HEK293T (cell line): ENCODE measurements around the gene ZCCHC7.
"Not testable (repeated sequence)": the region's sequence is repeated elsewhere in the genome, so short reads cannot be mapped to it uniquely, and the experiment has no call there.

Experiments used
- CTCF ChIA-PET: fragments of 350-600 bp; formaldehyde crosslinking; extraction: SDS; loops from one replicate; lab custom pipeline; 2021; ENCODE audit warnings: antibody characterized with exemption, inconsistent platforms; lab: Yijun Ruan, JAX
- POLR2A ChIA-PET: fragments of 350-600 bp; formaldehyde crosslinking; extraction: SDS; loops from one replicate; lab custom pipeline; 2020; ENCODE audit warnings: antibody characterized with exemption, inconsistent platforms; lab: Yijun Ruan, JAX
- DNase-seq: peaks from one replicate; pipeline ENCODE4 v3.0.0; 2012; ENCODE audit warnings: mixed read lengths; ENCODE audit errors: extremely low spot score
- ARNT ChIP-seq: fragments of 450-650 bp; IDR thresholded peaks from 2 replicates; pipeline ENCODE4 v1.6.1; 2017; ENCODE audit warnings: mild to moderate bottlenecking
- BHLHE40 ChIP-seq: fragments of 450-650 bp; IDR thresholded peaks from 2 replicates; pipeline ENCODE4 v1.6.1; 2016; ENCODE audit warnings: mild to moderate bottlenecking, moderate library complexity, borderline replicate concordance
- CTBP1 ChIP-seq: fragments of 450-650 bp; IDR thresholded peaks from 2 replicates; pipeline ENCODE4 v1.6.1; 2016; ENCODE audit warnings: borderline replicate concordance
- ELF4 ChIP-seq: fragments of 450-650 bp; IDR thresholded peaks from 2 replicates; pipeline ENCODE4 v1.6.1; 2017; ENCODE audit warnings: antibody characterized with exemption
- FOXA1 ChIP-seq: fragments of 450-650 bp; IDR thresholded peaks from 2 replicates; pipeline ENCODE4 v1.6.1; 2016; ENCODE audit warnings: mild to moderate bottlenecking
- FOXK2 ChIP-seq: fragments of 450-650 bp; IDR thresholded peaks from 2 replicates; pipeline ENCODE4 v1.6.1; 2016; ENCODE audit warnings: mild to moderate bottlenecking
- FOXM1 ChIP-seq: fragments of 450-650 bp; IDR thresholded peaks from 2 replicates; pipeline ENCODE4 v1.6.1; 2017; ENCODE audit warnings: mild to moderate bottlenecking, borderline replicate concordance
- HDGF ChIP-seq: fragments of 450-650 bp; IDR thresholded peaks from 2 replicates; pipeline ENCODE4 v1.6.1; 2017; ENCODE audit warnings: antibody characterized with exemption, borderline replicate concordance
- L3MBTL2 ChIP-seq: fragments of 450-650 bp; conservative IDR thresholded peaks from 2 replicates; pipeline ENCODE4 v1.6.1; 2016; ENCODE audit warnings: mild to moderate bottlenecking
- LEF1 ChIP-seq: fragments of 450-650 bp; IDR thresholded peaks from 2 replicates; pipeline ENCODE4 v1.6.1; 2017; ENCODE audit warnings: mild to moderate bottlenecking, borderline replicate concordance
- NFRKB ChIP-seq: fragments of 450-650 bp; IDR thresholded peaks from 2 replicates; pipeline ENCODE4 v1.6.1; 2016; ENCODE audit warnings: mild to moderate bottlenecking, moderate library complexity
- SP1 ChIP-seq: fragments of 450-650 bp; IDR thresholded peaks from 2 replicates; pipeline ENCODE4 v1.6.1; 2017
- SUZ12 ChIP-seq: fragments of 450-650 bp; IDR thresholded peaks from 2 replicates; pipeline ENCODE4 v1.6.1; 2016; ENCODE audit warnings: mild to moderate bottlenecking
- TARDBP ChIP-seq: fragments of 450-650 bp; IDR thresholded peaks from 2 replicates; pipeline ENCODE4 v1.6.1; 2016
- ZNF384 ChIP-seq: fragments of 450-650 bp; IDR thresholded peaks from 2 replicates; pipeline ENCODE4 v1.6.1; 2016
- TF ChIP-seq, protein P1 (sequence below): fragments of 450-650 bp; IDR thresholded peaks from 2 replicates; pipeline ENCODE4 v1.6.1; 2016

ZCCHC7 gene

DNA sequence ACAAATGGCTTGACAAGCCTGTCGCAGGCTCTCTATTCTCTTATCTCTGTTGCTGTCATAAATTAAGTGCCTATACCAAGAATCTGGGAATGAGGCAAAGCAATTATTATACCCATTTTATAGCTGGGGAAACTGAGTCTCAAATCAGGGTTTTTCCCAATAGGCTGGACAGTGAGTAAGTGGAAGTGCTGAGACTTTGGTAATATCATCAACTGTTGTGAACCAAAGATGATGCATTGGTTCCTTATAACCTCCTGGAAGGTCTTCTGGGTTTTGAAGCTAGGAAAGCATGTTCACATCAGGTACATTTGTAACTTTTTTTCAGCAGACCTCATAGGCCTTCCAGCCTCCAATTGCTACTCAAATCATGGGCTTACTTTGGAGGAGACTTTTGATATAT lies 25.6 kb upstream of the ZCCHC7 start:
- CTCF ChIA-PET, result no interaction called here
- no peak for DNase-seq
- no peak for TF ChIP-seq FOXK2
- no peak for TF ChIP-seq CTBP1
- TF ChIP-seq ARNT, result no peak
- POLR2A ChIA-PET, result no interaction called here

DNA sequence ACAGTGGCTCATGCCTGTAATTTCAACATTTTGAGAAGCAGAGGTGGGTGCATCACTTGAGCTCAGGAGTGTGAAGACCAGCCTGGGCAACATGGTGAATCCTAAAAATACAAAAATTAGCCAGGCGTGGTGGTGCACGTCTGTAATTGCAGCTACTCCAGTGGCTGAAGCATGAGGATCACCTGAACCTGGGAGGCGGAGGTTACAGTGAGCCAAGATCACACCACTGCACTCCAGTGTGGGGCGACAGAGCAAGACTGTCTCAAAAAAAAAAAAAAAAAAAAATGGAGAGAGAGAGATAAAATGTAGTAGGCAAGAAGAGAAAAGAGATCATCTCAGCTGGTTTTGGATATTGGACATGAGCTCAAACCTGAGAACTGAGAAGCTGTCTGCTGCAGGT lies 23.7 kb upstream of the ZCCHC7 start:
- ChIA-PET POLR2A (interaction anchor here (1.2 kb wide), 1 partner anchor 23 kb away, joined by 4 read pairs; the partner anchor contains the start of gene ZCCHC7), CTCF (no interaction called here)
- TF ChIP-seq NFRKB, result no peak
- no peak for TF ChIP-seq CTBP1
- no peak for TF ChIP-seq FOXM1
- DNase-seq, result no peak

DNA sequence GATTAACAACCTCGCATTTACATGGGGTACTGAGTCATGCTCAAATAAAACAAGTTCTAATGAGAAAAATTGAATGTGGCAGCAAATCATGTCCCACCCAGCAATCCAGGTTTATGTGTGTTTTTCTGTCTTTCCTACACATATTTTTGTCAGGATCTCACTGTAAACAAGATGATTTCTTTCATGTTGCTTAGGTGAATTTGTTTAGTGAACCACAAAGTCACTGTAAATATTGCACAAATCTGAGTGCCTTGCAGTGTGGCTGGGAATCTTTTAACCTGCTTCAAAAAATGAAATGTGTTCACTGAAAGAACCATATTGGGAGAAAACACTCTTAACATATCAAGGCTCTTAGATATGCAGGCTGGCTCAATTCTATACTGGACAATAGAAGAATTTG lies 23.1 kb upstream of the ZCCHC7 start:
- ChIA-PET POLR2A (interaction anchor here (1.2 kb wide), 1 partner anchor 23 kb away, joined by 4 read pairs; the partner anchor contains the start of gene ZCCHC7), CTCF (no interaction called here)
- TF ChIP-seq, protein P1, sequence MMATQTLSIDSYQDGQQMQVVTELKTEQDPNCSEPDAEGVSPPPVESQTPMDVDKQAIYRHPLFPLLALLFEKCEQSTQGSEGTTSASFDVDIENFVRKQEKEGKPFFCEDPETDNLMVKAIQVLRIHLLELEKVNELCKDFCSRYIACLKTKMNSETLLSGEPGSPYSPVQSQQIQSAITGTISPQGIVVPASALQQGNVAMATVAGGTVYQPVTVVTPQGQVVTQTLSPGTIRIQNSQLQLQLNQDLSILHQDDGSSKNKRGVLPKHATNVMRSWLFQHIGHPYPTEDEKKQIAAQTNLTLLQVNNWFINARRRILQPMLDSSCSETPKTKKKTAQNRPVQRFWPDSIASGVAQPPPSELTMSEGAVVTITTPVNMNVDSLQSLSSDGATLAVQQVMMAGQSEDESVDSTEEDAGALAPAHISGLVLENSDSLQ, result no peak
- no peak for TF ChIP-seq LEF1
- no peak for TF ChIP-seq SP1
- TF ChIP-seq BHLHE40, result no peak
- TF ChIP-seq TARDBP, result no peak
- no peak for TF ChIP-seq ZNF384
- TF ChIP-seq FOXM1, result no peak
- TF ChIP-seq CTBP1, result no peak
- no peak for TF ChIP-seq FOXK2
- no peak for TF ChIP-seq L3MBTL2
- no peak for TF ChIP-seq NFRKB
- no peak for TF ChIP-seq ELF4
- no peak for TF ChIP-seq ARNT
- no peak for TF ChIP-seq SUZ12
- TF ChIP-seq HDGF, result no peak
- TF ChIP-seq FOXA1, result no peak
- DNase-seq, result no peak

DNA sequence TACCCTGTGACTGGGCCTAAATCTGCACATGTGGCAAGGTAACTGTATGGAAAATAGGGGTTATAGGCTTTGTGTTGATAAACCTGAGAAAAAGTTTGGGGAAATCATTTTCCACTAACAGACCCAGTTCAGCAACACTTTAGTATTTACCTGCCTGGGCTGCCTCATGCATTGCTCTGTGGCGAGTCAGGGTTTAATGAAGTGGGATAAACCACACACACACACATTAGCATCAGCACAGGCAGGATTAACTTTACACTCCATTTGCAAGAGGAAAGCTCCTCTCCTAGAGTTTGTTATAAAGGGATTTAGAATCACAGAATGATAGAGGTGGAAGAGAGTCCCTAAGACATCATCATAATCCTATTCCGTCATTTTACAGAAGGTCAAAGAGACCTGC lies 20.0 kb upstream of the ZCCHC7 start:
- ChIA-PET CTCF (interaction anchor here (0.7 kb wide), 1 partner anchor 157 kb away, joined by 3 read pairs; no protein-coding TSS in a partner anchor), POLR2A (no interaction called here)
- no peak for DNase-seq
- TF ChIP-seq L3MBTL2 (no peak), ZNF384 (no peak)

DNA sequence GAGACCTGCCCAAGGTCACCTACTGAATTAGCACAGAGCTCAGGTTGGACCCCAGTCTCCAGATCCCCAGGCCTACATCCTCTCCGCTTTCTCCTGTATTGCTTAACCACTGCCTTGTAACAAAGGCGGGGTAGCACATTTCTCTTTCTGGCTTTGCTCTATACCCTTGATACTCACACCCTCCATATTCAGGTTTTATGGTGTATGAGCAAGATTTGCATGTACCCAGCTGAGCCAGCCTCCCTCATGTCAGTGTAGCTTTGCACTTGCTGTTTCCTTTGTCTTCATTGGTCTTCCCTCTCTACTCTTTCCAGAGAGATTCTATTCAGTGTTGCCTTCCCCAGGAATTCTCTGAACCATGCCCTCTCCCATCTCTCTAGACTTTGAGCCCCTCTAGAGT lies 19.6 kb upstream of the ZCCHC7 start:
- TF ChIP-seq ZNF384, result no peak
- no peak for TF ChIP-seq CTBP1
- ChIA-PET POLR2A (no interaction called here), CTCF (interaction anchor here (0.7 kb wide), 1 partner anchor 158 kb away, joined by 3 read pairs; no protein-coding TSS in a partner anchor)
- DNase-seq, result no peak

DNA sequence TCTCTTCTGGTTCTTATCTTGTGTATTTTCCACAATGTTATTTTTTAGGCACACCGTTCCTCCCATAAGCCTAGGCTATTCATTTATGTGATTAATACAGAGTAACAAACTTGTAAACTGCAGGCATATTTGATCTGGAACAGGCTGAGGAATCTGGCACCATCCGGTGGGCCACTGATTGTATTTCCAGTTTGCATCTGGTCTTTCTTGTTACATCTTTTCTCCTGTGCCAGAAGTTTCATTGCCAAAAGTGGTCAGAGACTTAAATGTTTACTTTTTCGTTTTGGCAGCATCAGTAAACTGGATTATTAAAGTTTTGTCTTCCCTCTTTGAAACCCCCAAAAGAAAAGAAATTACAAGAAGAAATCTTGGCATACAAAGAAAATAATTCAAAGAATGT lies 17.9 kb upstream of the ZCCHC7 start:
- TF ChIP-seq ZNF384 (no peak), BHLHE40 (no peak), LEF1 (no peak), HDGF (no peak), ARNT (no peak), FOXM1 (no peak)
- ChIA-PET POLR2A (no interaction called here), CTCF (no interaction called here)

DNA sequence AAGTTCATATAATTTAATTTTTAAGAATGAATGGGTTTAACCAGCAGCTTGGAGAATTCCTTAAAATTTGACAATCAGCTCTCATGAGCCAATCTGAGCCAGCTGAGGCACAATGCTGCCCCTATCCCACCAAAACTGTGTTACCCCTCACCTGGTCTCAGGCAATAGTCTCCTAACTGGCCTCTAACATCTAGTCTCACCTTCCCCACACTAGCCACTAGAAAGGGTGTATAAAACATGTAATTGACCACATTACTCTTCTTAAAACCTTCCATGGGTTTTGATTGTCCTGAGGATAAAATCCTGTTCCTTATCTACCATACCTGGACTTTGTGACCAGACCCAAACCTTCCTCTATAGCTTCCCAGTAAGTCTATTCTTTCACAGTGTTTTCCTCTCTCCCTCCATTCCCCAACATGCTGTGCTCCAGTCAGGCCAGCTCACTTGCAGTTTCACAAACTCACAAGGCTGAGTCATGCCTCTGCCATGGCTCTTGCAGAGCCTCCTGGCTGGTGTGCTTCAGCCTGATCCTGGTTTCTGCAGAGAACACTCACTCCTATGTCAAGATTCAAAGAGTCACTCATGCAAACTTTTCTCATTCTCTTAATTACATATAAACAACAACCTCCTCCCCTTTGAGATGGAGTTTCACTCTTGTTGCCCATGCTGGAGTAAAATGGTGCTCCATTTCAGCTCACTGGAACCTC lies 16.0 kb upstream of the ZCCHC7 start:
- ChIA-PET CTCF (no interaction called here), POLR2A (interaction anchor here (0.7 kb wide), 1 partner anchor 16 kb away, joined by 3 read pairs; the partner anchor contains the start of gene ZCCHC7)
- no peak for TF ChIP-seq SUZ12
- no peak for TF ChIP-seq BHLHE40
- TF ChIP-seq SP1, result no peak
- no peak for TF ChIP-seq FOXM1
- no peak for TF ChIP-seq L3MBTL2
- TF ChIP-seq FOXK2, result no peak
- TF ChIP-seq HDGF, result no peak
- no peak for TF ChIP-seq CTBP1
- TF ChIP-seq ELF4, result no peak
- no peak for TF ChIP-seq LEF1
- no peak for TF ChIP-seq ARNT
- no peak for TF ChIP-seq FOXA1
- no peak for TF ChIP-seq NFRKB
- TF ChIP-seq TARDBP, result no peak
- no peak for DNase-seq

More for the DNA sequence above, 17.9 kb upstream of the ZCCHC7 start:
- no peak for DNase-seq

DNA sequence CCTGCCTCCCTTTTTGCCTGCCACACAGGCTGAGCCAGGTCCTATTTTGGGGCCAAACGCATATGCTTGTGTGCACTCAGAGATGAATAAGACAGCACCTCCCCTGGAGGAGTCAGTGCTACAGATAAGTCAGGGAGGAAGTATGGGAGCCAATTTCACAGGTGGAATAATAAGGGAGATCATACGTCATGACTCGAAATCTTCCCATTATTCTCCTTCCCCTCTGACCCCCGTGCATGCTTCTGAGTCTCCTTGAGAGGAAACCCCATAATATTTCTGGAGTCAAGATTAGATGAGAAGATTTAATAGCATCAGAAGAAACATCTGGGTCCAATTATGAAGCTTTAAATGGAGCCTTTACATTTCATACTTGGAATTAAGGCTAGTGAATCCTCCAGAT lies 15.1 kb upstream of the ZCCHC7 start:
- POLR2A ChIA-PET, result no interaction called here
- no peak for TF ChIP-seq FOXA1
- TF ChIP-seq ZNF384, result no peak
- no peak for TF ChIP-seq SUZ12
- CTCF ChIA-PET, result no interaction called here
- DNase-seq, result no peak

DNA sequence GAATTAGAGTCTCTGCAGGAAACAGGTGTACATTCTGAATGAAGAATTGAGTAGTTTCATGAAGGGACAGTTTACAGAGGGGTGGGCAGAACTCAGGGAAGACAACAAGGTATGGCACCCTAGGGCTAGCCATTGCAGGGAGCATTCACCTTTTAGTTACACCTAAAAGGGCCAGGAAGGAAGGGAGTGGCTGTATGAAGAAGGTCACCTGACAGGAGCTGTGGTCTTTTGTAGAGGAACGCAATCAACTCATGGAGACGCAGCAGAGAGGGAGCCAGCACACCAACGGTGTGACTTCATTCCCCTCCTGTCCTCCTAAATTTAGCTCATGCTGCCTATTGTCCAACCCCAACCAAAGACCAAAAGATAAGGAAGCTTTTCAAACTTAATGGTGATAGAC lies 12.7 kb upstream of the ZCCHC7 start:
- TF ChIP-seq ARNT (no peak), NFRKB (no peak), FOXK2 (no peak), TARDBP (no peak), ZNF384 (no peak), FOXM1 (no peak), CTBP1 (no peak), FOXA1 (no peak), LEF1 (no peak), L3MBTL2 (no peak), ELF4 (no peak), BHLHE40 (no peak), SUZ12 (no peak), SP1 (no peak), HDGF (no peak)
- TF ChIP-seq, protein P1, result no peak
- POLR2A ChIA-PET, result no interaction called here

DNA sequence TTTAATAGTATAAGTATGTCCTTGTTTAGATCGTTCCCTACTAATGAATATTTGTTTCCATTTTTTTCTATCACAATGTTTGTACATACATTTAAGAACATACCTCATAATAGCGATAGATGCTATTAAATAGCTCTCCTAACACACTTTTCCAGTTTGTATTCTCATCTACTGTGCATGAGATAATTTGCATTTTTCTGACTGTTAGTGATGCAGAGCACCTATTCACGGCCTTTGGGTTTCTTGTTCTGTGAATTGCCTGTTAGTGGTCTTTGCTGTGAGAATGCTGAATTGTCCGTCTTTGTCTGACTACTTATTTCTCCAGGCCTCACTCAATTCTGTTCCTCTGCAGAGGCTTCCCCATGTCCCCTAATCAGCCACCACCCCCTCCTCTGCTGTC lies 5.9 kb upstream of the ZCCHC7 start:
- CTCF ChIA-PET, POLR2A ChIA-PET, DNase-seq: not testable (repeated sequence)

More for the DNA sequence above, 12.7 kb upstream of the ZCCHC7 start:
- DNase-seq, result no peak
- CTCF ChIA-PET, result no interaction called here
